Endothelial cell of umbilical vein (primary cell): ENCODE measurements around the gene MTCL1. TPM values are rescaled to one million over a fixed set of nuclear protein-coding genes. Genes with fewer than 3 reads are reported as not detected.

Source experiments
- BruUV-seq: library from RNA; stranded (reverse); fragments of 400-500 nt; replicated peaks from 2 replicates; lab custom pipeline; 2021; lab: Mats Ljungman, UMichigan
- CTCF ChIA-PET: fragments of 300-600, 350-600 bp; sonication (Branson Sonifier 250); formaldehyde crosslinking; loops from one replicate; lab custom pipeline; 2021; ENCODE audit warnings: antibody characterized with exemption, inconsistent platforms; lab: Charles Lee
- POLR2A ChIA-PET: fragments of 300-600, 350-600 bp; sonication (Branson Sonifier 250); formaldehyde crosslinking; loops from one replicate; lab custom pipeline; 2021; ENCODE audit warnings: antibody characterized with exemption, inconsistent platforms; lab: Charles Lee
- DNase-seq: peaks from one replicate; pipeline ENCODE4 v3.0.0-alpha.2; 2011; ENCODE audit warnings: low read depth, low spot score
- FAIRE-seq: peaks from 2 replicates; lab custom pipeline; 2011; peaks lifted over from hg19 to GRCh38; lab: Jason Lieb, UNC
- H2AFZ ChIP-seq: 2 replicates; pipeline ENCODE4 v1.6.0; 2012; ENCODE audit warnings: low read depth, low read length, control low read depth, inconsistent platforms
- H3K27ac ChIP-seq: 2 replicates; pipeline ENCODE4 v1.5.1; 2011; ENCODE audit warnings: low read depth, mild to moderate bottlenecking, control low read depth, low read length, moderate library complexity; ENCODE audit not compliant: insufficient read depth
- H3K27me3 ChIP-seq, 2 experiments: 2 replicates each; pipeline versions ENCODE4 v1.6.0 to v1.6.1; 2011; ENCODE audit warnings: low read length in 2 of 2, mixed read lengths in 1 of 2; ENCODE audit not compliant: control insufficient read depth in 2 of 2, insufficient read depth in 2 of 2
- H3K36me3 ChIP-seq, 2 experiments: 2 replicates in 1 of 2; 3 replicates in 1 of 2; pipeline ENCODE4 v1.5.1; 2011; ENCODE audit warnings: low read length in 2 of 2, mild to moderate bottlenecking in 1 of 2, moderate library complexity in 1 of 2; ENCODE audit not compliant: control insufficient read depth in 2 of 2, insufficient read depth in 2 of 2; ENCODE audit errors: extremely low read depth in 1 of 2
- H3K4me1 ChIP-seq: 3 replicates; pipeline ENCODE4 v1.5.1; 2011; ENCODE audit warnings: mild to moderate bottlenecking, low read length; ENCODE audit not compliant: control insufficient read depth, insufficient read depth; ENCODE audit errors: extremely low read depth
- H3K4me2 ChIP-seq: 2 replicates; pipeline ENCODE4 v1.6.1; 2011; ENCODE audit warnings: low read length, control low read depth, mixed read lengths; ENCODE audit not compliant: insufficient read depth
- H3K4me3 ChIP-seq, 3 experiments: fragments of 200-600 bp in 1 of 3; sonication (generic), shearing (Covaris generic) in 1 of 3; replicated peaks in 1 of 3; 2 replicates each; pipeline ENCODE4 v1.5.1; 2011 to 2016; ENCODE audit warnings: control low read depth in 3 of 3, low read length in 3 of 3, mild to moderate bottlenecking in 2 of 3, inconsistent platforms in 1 of 3, low read depth in 1 of 3, moderate library complexity in 1 of 3; ENCODE audit not compliant: insufficient read depth in 1 of 3
- H3K79me2 ChIP-seq: 2 replicates; pipeline ENCODE4 v1.6.0; 2012; ENCODE audit warnings: low read length, inconsistent platforms; ENCODE audit not compliant: control insufficient read depth, insufficient read depth
- H3K9ac ChIP-seq: replicated peaks from 2 replicates; pipeline ENCODE3; 2011; ENCODE audit warnings: low read length, control low read depth; ENCODE audit not compliant: insufficient read depth; ENCODE audit errors: extremely low read depth
- H3K9me1 ChIP-seq: replicated peaks from 3 replicates; pipeline ENCODE4 v1.6.0; 2011; ENCODE audit warnings: mild to moderate bottlenecking, low read length; ENCODE audit not compliant: control insufficient read depth, insufficient read depth; ENCODE audit errors: extremely low read depth
- H3K9me3 ChIP-seq: replicated peaks from 2 replicates; pipeline ENCODE4 v1.5.1; 2012; ENCODE audit warnings: low read length, inconsistent platforms; ENCODE audit not compliant: control insufficient read depth, insufficient read depth
- H4K20me1 ChIP-seq: replicated peaks from 2 replicates; pipeline ENCODE3; 2011; ENCODE audit warnings: mild to moderate bottlenecking, low read length; ENCODE audit not compliant: control insufficient read depth, insufficient read depth; ENCODE audit errors: extremely low read depth
- EZH2 ChIP-seq: IDR thresholded peaks from 2 replicates; pipeline ENCODE4 v1.6.1; 2012; ENCODE audit warnings: borderline replicate concordance, low read depth, mild to moderate bottlenecking, moderate library complexity, low read length, inconsistent platforms; ENCODE audit not compliant: severe bottlenecking
- FOS ChIP-seq: IDR thresholded peaks from 2 replicates; pipeline ENCODE4 v1.6.1; 2011; ENCODE audit warnings: mild to moderate bottlenecking, low read length, moderate library complexity, borderline replicate concordance; ENCODE audit not compliant: insufficient read depth
- JUN ChIP-seq: IDR thresholded peaks from 2 replicates; pipeline ENCODE4 v1.6.1; 2011; ENCODE audit warnings: borderline replicate concordance, low read depth; ENCODE audit not compliant: insufficient read length, insufficient read depth
- MYC ChIP-seq: IDR thresholded peaks from one replicate; pipeline ENCODE4 v1.6.1; 2011; ENCODE audit warnings: mild to moderate bottlenecking, low read depth, low read length
- POLR2A ChIP-seq: IDR thresholded peaks from 2 replicates; pipeline ENCODE4 v1.6.1; 2012; ENCODE audit warnings: low read depth, mild to moderate bottlenecking, control low read depth, low read length
- POLR2AphosphoS5 ChIP-seq: IDR thresholded peaks from 2 replicates; pipeline ENCODE4 v1.6.1; 2012; ENCODE audit warnings: low read depth, mild to moderate bottlenecking, control low read depth, low read length, moderate library complexity; ENCODE audit not compliant: insufficient read depth
- dilution Hi-C: fragments of 300-500 bp; cut with MboI; formaldehyde crosslinking; loops from one replicate; pipeline ENCODE4 v1.15.0; 2019; ENCODE audit warnings: low sequenced_read_pairs; ENCODE audit not compliant: extremely low pct_ligation_motif_present
- intact Hi-C: fragments of 100-400 bp; cut with micrococcal nuclease; formaldehyde crosslinking; loops from one replicate; pipeline ENCODE4 v1.10.0; 2022
- polyA plus RNA-seq, 4 experiments: library from polyadenylated mRNA; depleted of rRNA in 3 of 4; stranded (reverse) in 3 of 4; unstranded in 1 of 4; fragments of >200 nt; gene quantifications; 2 replicates each; pipeline versions ENCODE4 v1.2.1 to v1.2.3, GENCODE V29; 2011 to 2012; ENCODE audit warnings: missing spikeins in 1 of 4
- total RNA-seq: library from RNA; stranded (reverse); gene quantifications from 2 replicates; pipeline ENCODE4 v1.2.3, GENCODE V29; 2021
- TF ChIP-seq, protein P1 (sequence below): IDR thresholded peaks from 2 replicates; pipeline ENCODE4 v1.6.1; 2011; ENCODE audit not compliant: insufficient read depth, insufficient read length
- TF ChIP-seq, protein P2 (sequence below), 2 donors: IDR thresholded peaks; 1 replicate in 1 of 2; 2 replicates in 1 of 2; pipeline ENCODE4 v1.5.1; 2011; ENCODE audit warnings: low read length in 2 of 2, mild to moderate bottlenecking in 2 of 2, moderate library complexity in 2 of 2, control low read depth in 1 of 2, inconsistent platforms in 1 of 2, low read depth in 1 of 2; ENCODE audit not compliant: insufficient read depth in 1 of 2; ENCODE audit errors: extremely low read depth in 1 of 2

MTCL1 gene
- total and polyA plus RNA-seq, 2 donors (not counting 3 experiments of a cell fraction or from before 2014, with no cell fraction given), result 11.9 to 75.7 TPM

DNA sequence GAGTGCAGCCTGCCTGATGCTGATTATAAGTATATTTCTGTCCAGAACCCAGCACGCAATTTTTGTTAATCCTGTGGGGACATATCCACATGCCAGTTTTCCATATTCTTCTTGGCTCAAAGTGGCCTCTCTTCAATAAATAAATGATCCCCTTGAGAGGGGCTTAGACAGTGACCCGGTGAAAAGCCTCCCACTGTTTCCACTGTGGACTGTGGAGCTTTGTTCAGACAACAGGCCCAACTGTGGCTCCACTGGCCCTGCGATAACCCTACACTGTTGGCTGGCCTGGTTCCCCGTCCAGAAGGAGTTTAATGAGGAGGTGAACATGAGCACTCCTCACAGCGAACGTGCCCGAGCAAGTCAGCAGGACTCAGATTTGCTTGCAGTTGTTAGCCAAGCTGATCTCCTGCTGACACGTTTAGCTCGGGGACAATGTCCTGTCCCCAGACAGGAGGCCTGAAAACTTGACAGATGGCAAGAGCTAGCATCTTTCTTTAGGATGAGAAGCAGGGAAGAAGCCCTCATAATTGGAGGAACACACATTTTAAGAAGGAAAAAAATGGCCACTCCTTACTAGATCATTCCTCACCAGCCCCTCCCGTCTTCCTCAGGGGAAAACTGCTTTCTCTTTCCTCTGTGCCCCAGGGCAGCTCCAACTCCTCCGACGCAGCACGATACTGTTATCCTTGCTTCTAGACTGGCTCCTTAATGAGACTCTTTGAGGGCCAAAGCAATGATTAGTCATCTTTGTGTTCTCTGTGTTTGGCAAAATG lies 20.0 kb upstream of the MTCL1 start:
- Histone ChIP-seq H3K9me1 (no peaks in the 10 kb centered on the region), H3K79me2 (no peaks in the 10 kb centered on the region), H3K36me3 (no peaks in the 10 kb centered on the region), H4K20me1 (no peaks in the 10 kb centered on the region), H3K9me3 (no peaks in the 10 kb centered on the region), H3K27ac (no peak overlapping the region), H3K9ac (no peak overlapping the region), H3K4me1 (no peaks in the 10 kb centered on the region), H3K4me3 (no peak overlapping the region), H3K27me3 (no peaks in the 10 kb centered on the region), H2AFZ (no peak overlapping the region), H3K4me2 (no peak overlapping the region)
- no peak for DNase-seq
- POLR2A ChIA-PET, result no interaction called here
- dilution Hi-C loops, result no loop called here
- intact Hi-C loops, result no loop called here
- no peak for TF ChIP-seq EZH2
- no peak for TF ChIP-seq POLR2AphosphoS5
- no peak for FAIRE-seq
- CTCF ChIA-PET, result interaction anchor here (0.6 to 4.3 kb wide), 3 partner anchors 11 to 66 kb away, joined by 3 to 31 read pairs (median 3); no protein-coding TSS in a partner anchor
- BruUV-seq, result no TSS peak

DNA sequence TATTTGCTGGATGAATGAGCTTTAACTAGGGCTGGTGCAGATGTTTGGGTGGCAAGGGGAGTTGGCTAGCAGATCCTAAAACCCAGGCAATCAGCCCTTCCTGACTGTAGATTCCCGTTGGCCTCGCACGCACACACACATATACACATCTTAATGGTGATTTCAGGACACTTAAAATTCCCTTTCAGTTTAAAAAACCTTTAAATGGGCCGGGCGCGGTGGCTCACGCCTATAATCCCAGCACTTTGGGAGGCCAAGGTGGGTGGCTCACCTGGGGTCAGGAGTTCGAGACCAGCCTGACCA lies 19.5 kb upstream of the MTCL1 start:
- Histone ChIP-seq H3K9me1 (no peaks in the 10 kb centered on the region), H3K4me3 (no peak overlapping the region), H3K79me2 (no peaks in the 10 kb centered on the region), H3K4me1 (no peaks in the 10 kb centered on the region), H3K4me2 (no peak overlapping the region), H2AFZ (no peak overlapping the region), H4K20me1 (no peaks in the 10 kb centered on the region), H3K27me3 (no peaks in the 10 kb centered on the region), H3K27ac (no peak overlapping the region), H3K9me3 (no peaks in the 10 kb centered on the region), H3K36me3 (no peaks in the 10 kb centered on the region), H3K9ac (no peak overlapping the region)
- no peak for TF ChIP-seq JUN
- no peak for TF ChIP-seq FOS
- TF ChIP-seq MYC, result no peak
- TF ChIP-seq, protein P1, sequence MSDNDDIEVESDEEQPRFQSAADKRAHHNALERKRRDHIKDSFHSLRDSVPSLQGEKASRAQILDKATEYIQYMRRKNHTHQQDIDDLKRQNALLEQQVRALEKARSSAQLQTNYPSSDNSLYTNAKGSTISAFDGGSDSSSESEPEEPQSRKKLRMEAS, result no peak
- no peak for TF ChIP-seq POLR2AphosphoS5
- TF ChIP-seq, protein P2, sequence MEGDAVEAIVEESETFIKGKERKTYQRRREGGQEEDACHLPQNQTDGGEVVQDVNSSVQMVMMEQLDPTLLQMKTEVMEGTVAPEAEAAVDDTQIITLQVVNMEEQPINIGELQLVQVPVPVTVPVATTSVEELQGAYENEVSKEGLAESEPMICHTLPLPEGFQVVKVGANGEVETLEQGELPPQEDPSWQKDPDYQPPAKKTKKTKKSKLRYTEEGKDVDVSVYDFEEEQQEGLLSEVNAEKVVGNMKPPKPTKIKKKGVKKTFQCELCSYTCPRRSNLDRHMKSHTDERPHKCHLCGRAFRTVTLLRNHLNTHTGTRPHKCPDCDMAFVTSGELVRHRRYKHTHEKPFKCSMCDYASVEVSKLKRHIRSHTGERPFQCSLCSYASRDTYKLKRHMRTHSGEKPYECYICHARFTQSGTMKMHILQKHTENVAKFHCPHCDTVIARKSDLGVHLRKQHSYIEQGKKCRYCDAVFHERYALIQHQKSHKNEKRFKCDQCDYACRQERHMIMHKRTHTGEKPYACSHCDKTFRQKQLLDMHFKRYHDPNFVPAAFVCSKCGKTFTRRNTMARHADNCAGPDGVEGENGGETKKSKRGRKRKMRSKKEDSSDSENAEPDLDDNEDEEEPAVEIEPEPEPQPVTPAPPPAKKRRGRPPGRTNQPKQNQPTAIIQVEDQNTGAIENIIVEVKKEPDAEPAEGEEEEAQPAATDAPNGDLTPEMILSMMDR (IDR thresholded peaks at IDR 0.05; ENCODE audit: extremely low read depth in 1 of 2, insufficient read depth in 1 of 2, low read depth in 1 of 2, low read length in 2 of 2), result no peak
- no peak for TF ChIP-seq POLR2A
- intact Hi-C loops (no loop called here), dilution Hi-C loops (no loop called here)
- ChIA-PET CTCF (interaction anchor here (4.3 kb wide), 1 partner anchor 10 kb away, joined by 31 read pairs; no protein-coding TSS in a partner anchor), POLR2A (no interaction called here)
- no TSS peak for BruUV-seq
- DNase-seq (no peak), FAIRE-seq (no peak)
